T-helper 22 cell (primary cell): ENCODE measurements around the gene TMEM192.
"Not testable (repeated sequence)": the region's sequence is repeated elsewhere in the genome, so short reads cannot be mapped to it uniquely, and the experiment has no call there.

ENCODE experiments used
- DNase-seq: peaks from one replicate; pipeline ENCODE4 v3.0.0-alpha.2; 2020; ENCODE audit warnings: low read depth

TMEM192 gene

DNA sequence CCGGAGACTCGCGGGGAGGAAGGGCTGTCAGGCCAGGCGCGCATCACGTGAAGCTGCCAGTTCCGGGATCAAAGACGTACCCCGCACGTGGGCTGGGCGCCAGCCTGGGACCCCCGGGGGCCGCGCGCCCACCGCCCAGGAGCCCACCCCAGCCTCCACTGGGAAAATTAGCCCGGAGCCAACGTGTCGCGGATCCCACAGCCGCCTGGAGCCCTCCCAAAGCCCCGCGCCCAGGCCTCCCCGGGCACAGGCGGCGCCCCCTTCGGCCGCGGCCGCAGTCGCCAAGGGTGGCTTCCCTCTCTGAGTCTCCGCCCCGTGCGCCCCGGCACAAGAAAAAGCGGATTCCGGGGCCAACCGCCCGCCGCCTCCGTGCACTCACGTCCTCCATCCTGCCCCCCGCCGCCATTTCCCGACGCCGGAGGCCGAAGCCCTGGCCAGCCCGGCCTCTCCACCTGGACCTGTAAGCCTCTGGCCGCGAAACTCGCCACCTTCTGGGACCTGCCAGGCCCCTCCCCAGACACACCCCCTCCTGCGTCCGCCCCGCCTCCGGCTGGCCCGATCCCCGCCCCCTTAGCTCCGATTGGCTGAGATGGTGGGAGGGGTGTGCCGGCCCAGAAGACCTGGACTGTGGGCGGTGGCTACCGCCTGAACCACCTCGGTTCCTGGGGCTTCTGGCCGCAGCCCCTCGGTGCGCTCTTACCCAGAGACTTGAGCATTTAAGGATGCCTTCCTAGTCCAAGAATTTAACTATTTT is at the start of gene TMEM192:
Gene TMEM192, minus strand, starts transcription at position 493 of the 754 bp plus-strand sequence. Its CDS starts 87 bp downstream, at position 406.
- peak; percentile 79 for DNase-seq

DNA sequence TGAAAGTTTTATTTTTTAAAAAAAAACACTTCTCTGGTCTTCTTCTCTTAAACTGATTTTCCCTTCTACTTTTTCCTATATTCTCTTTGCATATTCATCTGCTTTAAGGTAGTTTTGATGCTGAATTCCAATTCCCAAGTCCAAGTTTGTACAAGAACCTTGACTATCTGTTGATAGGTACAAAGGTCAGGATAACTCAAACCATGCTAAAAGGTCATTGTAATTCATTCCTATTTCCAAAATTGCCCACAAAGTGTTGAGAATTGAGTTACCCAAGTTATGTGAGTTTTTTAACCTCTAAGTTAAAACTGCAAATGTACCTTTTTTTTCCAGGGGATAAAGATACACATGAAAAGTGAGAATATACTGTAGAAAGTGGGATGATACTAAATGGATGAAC is 46.1 kb upstream of the TMEM192 start:
- no peak for DNase-seq

DNA sequence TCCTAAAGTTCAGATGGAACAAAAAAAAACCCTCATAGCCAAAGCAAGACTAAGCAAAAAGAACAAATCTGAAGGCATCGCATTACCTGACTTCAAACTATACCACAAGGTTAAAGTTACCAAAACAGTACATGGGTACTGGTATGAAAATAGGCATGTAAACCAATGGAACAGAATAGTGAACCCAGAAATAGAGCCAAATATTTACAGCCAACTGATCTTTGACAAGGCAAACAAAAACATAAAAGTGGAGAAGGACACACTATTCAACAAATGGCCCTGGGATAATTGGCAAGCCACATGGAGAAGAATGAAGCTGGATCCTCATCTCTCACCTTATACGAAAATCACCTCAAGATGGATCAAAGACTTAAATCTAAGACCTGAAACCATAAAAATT is 44.2 kb upstream of the TMEM192 start:
- no peak for DNase-seq

DNA sequence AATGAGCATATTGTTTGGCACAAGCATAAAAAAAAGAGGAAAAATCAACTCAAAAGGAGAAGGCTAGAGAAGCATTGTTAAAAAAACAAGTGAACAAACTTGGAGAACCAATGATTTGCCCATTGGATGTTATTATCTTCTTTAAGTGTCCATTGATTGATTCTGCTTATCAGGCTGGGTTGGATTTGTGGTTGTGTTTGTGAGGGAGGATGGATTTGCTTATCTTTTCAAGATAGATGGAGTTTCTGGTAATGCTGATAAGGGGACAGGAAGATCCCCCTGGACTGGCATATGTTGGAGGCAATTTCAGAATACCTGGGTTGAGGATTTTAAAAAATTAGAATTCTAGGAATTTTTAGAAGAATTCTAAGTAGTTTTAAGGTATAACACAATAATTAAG is 41.8 kb upstream of the TMEM192 start:
- DNase-seq, result no peak

DNA sequence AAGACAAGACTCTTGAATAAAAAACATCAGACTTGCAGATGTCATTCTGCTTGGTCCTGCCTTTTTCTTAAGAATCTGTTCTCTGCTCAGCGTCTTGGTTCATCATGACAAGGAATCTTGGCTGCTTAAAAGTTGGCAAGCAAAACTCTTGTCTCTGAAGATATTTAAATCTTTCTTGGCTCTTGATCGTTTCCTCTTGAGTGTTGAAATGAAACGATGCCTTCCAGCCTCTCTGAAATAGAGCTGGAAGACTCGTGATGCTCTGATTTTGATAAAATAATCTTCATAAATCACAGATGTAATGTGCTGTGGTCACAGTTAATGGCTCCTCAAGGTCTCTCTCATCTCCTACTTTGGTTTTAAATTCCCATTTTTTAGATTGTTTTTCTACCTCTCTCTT is 39.9 kb upstream of the TMEM192 start:
- DNase-seq, result no peak

DNA sequence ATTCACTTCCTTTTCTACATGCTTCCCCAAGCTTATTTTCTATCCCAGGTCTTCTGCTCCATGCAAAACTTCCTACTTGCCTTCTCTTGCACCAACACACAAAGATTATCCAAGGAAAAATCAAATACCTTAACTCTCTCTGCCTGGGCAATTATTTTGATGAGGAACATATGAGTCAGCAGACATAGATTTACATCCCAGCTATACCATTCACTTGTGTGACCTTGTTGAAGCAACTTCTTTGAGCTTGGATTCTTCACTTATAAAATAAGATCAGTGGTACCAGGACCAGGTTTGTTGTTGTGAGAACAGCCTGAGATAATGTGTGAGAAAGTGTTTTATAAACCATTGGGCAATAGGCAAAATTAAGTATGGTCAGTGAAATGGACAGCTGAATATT is 39.1 kb upstream of the TMEM192 start:
- DNase-seq, result no peak

DNA sequence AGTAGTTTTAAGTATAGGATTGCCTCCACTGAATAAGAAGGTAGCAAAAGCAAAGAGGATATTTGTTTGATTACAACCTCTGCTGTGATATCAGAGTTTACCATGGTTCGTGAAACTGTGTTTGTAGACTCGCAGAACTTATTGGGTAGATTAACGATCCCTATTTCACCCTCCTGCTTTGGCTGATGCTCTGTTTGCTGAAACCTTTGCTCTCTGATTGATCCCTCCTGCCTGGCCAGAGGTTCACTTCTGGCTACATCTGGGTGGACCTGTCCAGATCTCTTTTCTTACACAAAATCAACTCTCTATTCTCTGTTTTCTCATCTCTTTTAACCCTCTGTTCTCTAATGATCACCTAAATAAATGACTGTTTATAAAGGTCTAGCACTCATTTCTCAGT is 37.9 kb upstream of the TMEM192 start:
- DNase-seq, result no peak

DNA sequence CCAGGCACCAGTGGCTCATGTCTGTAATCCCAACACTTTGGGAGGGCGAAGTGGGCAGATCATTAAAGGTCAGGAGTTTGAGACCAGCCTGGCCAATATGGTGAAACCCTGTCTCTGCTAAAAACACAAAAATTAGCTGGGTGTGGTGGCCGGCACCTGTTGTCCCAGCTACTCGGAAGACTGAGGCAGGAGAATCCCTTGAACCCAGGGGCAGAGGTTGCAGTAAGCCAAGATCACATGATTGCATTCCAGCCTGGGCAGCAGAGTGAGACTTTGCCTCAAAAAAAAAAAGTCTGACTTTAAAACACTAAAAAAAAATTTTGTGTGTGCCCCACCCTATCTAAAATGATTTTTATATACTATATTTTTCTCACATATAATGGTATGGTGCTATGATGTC is 26.2 kb upstream of the TMEM192 start:
- DNase-seq, result no peak

DNA sequence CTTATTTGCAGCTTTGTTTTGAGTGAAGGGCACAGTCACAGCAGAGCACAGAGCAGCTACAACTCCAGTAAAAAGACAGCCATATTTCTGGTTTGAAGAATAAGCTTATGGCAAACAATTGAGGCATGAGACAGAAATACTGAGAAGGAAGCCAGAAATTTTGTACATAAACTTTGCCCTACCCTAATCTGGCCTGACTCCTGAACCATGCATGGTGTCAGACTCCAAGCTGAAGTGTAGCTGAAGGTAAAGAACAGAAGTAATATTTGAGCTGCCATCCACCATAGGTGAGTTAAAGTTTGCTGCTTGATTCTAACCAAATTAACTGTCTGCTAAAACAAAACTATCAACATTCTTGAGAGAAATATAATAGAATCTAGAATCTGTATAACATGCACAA is 24.5 kb upstream of the TMEM192 start:
- no peak for DNase-seq

DNA sequence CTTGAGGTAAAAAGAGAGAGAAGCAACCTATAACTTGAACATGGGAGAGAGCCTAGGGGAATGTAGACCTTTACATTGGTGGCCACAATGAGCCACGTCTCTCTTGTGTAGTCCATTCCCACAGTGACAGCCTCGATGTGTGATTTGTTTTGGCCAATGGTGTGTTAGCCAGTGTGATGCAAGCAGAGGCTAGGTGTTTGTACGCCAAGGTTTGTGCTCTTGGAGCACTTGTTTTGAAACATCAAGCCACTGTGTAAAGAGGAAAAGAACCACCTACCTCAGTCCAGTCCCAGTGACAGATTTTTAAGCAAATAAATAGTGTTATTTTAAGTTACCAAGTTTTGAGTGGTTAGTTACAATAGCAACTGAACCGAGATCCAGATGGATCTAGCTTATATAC is 23.9 kb upstream of the TMEM192 start:
- no peak for DNase-seq

DNA sequence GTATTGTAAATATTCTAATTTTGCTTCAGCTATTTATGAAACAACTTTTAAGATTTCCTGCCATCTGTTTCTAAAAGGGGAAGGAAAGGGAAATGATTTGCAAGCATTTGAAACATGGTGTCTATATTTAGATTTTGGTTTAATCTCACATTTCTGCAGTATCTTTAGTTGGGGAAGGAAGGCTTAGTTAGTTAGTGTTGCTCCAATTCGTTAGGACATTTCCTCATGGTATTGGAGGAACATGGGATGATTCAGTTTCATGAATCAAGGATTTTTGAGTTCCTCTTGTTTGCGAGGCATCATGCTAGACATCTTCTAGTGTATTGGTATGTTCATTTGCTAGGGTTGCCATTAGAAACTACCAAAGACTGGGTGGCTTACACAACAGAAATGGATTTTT is 20.5 kb upstream of the TMEM192 start:
- DNase-seq, result no peak

DNA sequence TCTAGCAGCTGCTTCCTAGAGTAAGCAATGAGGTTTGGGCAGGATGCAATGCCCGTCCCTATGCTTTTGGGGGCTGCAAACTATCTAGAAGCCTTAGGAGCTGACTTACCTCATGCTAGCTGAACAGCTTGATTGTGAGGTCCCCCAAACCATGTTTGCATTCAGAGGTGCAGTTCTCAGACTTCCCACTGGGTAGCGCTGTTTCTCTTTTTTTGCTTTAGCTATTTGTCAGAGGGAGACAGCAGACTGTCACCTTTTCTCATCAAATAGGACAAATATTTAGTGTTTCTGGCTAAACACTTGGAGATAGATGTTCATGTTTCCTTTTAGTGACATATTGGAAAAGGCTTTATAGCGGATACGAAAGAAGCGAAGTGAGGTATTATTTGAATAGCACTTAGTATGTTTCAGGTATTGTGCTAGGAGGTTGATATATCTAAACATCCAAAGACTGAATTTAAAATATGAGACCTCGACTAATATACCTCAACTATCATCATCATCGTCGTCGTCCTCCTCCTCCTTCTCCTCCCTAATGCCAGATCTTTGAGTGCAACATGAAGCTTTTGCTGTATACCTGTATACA is 18.7 kb upstream of the TMEM192 start:
- DNase-seq, result peak; percentile 27

DNA sequence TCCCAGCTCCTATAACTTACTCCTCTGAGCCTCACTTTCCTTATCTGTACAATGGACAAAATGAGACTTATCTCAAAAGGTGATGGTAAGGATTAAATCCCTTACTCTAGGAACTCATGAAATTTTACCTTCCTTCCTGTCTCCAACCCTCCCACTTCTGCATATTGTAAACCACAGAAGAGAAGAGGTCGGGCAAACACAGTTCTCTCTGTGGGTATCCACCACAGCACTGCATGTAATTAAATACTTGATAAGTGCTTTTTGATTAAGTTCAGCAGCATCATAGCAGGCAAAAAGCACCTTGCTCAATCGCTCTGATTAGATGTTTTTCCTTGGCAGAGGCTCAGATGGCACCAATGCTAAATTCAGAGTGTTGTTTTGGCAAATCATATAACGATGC is 17.3 kb upstream of the TMEM192 start:
- DNase-seq, result no peak

DNA sequence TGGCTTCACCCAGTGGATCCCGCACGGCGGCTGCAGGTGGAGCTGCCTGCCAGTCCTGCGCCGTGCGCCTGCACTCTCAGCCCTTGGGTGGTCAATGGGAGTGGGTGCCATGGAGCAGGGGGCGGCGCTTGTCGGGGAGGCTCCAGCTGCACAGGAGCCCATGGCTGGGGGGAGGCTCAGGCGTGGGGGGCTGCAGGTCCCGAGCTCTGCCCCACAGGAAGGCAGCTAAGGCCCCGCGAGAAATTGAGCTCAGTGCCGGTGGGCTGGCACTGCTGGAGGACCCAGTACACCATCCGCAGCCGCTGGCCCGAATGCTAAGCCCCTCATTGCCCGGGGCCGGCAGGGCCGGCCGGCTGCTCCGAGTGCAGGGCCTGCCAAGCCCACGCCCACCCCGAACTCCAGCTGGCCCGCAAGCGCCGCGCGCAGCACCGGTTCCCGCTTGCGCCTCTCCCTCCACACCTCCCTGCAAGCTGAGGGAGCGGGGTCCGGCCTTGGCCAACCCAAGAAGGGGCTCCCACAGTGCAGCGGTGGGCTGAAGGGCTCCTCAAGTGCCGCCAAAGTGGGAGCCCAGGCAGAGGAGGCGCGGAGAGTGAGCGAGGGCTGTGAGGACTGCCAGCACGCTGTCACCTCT is 13.3 kb upstream of the TMEM192 start:
- not testable (repeated sequence) for DNase-seq

DNA sequence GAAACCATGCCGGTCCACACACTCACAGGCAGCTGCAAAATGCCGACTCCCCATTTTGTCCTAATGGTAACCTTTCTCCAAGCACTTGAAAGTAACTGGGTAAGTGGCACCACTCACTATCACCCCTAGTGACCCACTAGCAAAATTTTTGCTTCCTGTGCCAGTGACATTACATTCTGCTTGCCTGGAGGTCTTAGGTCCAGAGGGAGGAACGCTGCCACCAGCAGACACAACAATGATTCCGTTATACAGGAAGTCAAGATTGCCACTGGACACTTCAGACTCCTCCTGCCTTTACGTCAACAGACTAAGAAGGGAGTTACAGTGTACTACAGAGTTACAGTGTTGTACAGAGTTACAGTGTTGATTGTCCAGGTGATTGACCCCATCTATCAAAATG is 11.8 kb upstream of the TMEM192 start:
- DNase-seq, result no peak

DNA sequence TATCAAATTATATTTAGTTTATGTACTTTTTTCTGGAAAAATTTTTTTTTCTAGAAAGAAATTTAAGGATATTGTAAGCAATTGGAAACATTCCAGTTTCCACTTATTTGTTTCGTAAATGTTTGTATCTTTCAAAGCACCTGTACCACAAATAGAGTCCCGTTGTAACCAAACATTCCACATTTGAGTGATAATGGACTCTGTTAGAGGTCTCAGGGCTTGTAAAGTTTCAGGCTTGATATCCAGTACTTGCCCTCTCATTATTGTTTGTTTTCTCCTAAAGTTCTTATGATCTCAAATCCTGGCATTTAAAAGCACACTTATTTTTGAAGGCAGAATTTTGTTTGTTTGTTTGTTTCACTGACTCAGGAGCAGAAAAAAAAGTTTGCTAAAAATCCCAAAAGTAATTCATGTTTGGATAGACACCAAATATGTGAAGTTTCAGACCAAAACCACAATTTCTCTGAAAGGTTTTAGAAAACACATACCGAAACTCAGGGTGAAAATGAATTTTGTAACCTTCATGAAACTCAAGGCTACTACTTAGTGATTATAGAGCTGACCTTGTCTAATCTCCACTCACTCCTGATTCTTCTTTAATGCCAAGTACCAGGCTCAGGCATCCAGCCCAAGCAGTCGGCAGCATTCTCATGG is 5.7 kb upstream of the TMEM192 start:
- no peak for DNase-seq

DNA sequence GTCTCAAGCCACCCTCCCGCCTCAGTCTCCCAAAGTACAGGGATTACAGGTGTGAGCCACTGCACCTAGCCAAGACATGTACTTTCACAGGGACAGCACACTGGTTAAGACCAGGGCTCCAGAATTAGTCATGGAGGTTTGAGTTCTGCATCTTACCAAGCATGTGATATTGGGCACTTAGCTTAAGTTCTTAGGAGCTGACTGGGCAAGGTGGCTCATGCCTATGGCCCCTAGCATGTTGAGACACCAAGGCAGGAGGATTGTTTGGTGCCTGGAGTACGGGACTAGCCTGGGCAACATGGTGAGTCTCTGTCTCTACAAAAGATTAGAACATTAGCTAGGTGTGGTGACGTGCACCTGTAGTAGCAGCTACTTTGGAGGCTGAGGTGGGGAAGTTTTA is 2.6 kb upstream of the TMEM192 start:
- no peak for DNase-seq

DNA sequence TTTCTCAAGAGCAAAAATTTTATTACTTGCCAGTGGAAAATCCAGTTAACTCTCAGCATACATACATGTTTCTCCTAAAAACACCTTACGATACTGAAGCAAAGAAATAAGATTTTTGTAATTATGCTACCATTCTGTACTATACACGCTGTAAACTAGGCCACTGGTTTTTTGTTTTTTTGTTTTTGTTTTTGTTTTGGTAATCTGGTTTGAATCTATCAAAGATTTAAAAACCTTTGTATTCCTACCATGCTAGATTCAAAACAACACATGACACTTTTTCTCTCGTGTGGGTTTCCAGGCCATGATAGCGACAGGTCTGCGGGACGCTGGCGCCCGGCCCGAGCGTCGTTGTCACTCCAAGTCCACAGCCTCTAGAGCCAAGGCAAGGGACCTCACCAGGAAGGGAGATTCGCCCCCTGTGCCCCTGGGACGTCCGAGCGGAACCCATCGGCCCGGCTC is 723 bp downstream of the TMEM192 start:
- no peak for DNase-seq

DNA sequence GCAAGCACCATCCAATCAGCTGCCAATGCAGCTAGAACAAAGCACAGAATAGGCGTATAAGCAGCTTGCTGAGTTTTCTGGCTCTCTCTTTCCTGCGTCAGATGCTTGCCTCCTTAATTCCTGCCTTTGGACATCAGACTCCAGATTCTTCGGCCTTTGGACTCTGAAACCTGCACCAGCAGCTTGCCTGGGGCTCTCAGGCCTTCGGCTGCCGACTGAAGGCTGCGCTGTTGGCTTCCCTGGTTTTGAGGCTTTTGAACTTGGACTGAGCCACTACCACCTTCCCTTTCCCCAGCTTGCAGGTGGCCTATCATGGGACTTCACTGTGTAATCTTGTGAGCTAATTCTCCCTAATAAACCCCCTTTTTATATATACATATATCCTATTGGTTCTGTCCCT is 6.1 kb downstream of the TMEM192 start:
- DNase-seq, result no peak

DNA sequence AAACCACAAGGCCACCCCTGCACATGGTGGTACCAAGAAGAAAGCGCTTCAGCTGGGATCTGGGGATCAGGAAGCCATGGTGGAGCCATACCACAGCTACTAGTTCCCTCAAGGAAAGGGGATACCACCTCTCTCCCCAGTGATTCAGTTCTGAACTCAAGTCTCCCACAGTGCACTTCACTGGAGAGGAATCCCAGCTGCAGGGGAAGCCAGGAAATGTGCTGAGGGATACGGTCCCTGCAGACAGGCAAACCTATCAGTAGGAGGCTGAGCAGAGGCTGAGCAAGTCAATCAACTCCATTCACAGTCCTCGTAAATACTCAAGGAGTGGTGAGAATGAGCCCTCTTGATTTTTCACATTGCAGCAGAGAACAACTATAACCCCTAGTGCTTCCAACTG is 11.0 kb downstream of the TMEM192 start:
- DNase-seq, result no peak

DNA sequence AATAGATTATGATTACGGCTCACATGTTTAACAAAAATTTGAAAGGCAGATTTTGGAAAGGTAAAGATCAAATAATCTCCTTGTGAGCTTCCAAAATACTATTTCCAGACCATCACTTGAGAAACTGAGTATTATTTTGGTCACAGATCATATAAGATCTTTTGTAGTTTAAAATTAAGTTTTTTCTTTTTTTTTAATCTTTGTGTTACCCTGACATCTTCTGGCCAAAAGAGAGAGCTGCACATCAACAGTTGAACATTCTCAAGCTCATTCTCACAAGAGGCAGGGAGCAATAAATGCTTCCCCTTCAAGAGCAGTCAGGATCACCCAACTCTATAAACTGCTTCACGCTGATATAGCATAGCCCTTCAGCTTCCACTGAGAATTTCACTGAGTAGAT is 15.9 kb downstream of the TMEM192 start:
- no peak for DNase-seq

DNA sequence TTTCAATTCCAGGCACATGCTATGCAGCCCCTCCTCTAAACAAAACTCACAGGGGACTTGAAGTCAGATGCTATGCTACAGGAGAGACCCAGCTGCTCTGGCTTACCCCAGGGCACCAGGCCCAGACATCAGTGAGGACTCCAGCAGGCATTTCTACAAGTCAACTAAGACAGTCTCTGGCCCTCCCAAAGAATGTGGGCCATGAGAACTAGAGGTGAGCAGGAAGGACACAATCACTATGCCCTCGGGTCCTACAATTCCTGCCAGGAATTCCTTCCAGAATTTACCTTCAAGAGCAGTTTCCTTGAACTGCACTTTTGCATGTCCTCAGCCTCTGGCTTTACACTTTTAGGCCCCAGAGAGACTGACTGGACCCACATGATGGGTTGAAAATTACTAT is 17.4 kb downstream of the TMEM192 start:
- DNase-seq, result no peak

DNA sequence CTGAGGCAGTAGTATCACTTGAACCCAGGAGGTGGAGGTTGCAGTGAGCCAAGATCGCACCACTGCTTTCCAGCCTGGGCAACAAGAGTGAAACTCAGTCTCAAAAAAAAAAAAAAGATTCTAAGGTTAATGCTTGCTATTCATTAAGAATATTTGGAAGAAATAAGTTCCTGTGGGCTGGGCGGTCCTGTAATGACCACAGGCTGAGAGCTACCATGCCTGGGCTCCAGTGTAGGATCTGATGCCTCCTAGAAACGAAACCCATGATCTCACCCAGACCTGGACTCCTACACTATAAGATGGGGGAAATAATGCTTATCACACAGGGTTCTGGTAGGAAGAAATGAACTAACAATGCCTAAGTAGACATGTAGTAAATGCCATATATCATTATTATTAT is 17.8 kb downstream of the TMEM192 start:
- no peak for DNase-seq
